ENCODE measurements around the gene PSMD12.

- no peak for TF ChIP-seq CTCF (conservative IDR thresholded peaks at IDR 0.05; ENCODE audit: low read length)
- TF ChIP-seq EZH2phosphoT487 (IDR thresholded peaks at IDR 0.05; ENCODE audit: borderline replicate concordance, low read depth, low read length), result no peak
Measured at GRCh38 chr17:67403483-67403882, 37.1 kb upstream of the PSMD12 start.
